Right renal pelvis (tissue), 4 donors: ENCODE measurements around the gene XYLT1. TPM values are rescaled to one million over a fixed set of nuclear protein-coding genes. Genes with fewer than 3 reads are reported as not detected.
A peak's percentile ranks its signal among the peaks of the same experiment; 100 is the strongest.
"Not testable (repeated sequence)": the region's sequence is repeated elsewhere in the genome, so short reads cannot be mapped to it uniquely, and the experiment has no call there.

Experiments
- DNase-seq, 4 donors: peaks; one replicate each; pipeline ENCODE4 v3.0.0-alpha.2; 2013; ENCODE audit warnings: low read depth in 4 of 4, low spot score in 3 of 4, missing footprints in 1 of 4
- polyA plus RNA-seq, 4 donors: library from polyadenylated mRNA; unstranded; fragments of 120-200 nt; gene quantifications; one replicate each; pipeline ENCODE4 v1.2.1, GENCODE V29; 2013; ENCODE audit not compliant: insufficient read length in 4 of 4

Gene XYLT1
- polyA plus RNA-seq, 4 donors: 8.1 to 8.5 (median 8.4) TPM

DNA sequence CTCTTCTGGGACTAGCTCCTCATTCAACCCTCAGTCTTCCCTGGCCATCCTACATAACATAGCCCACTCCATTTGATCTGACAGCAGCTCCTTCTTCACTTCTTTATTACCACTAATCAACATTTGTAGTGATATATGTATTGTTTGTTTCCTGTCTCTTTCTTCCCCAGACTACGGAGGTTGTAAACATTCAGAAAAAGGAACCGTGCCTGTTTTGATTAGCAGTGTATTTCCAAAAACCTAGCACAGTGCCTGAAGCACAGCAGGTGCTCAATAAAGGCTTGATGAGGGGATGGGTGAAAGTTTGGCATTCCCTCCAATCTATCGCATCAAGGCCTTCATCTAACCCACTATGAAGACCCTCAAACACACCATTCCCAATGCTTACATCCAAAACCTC lies 150.8 kb downstream of the XYLT1 start:
- DNase-seq: no peak

- no peak for DNase-seq
Measured at GRCh38 chr16:17318238-17318637, 152.5 kb downstream of the XYLT1 start.

- no peak for DNase-seq
Measured at GRCh38 chr16:17316005-17316404, 154.8 kb downstream of the XYLT1 start.

DNA sequence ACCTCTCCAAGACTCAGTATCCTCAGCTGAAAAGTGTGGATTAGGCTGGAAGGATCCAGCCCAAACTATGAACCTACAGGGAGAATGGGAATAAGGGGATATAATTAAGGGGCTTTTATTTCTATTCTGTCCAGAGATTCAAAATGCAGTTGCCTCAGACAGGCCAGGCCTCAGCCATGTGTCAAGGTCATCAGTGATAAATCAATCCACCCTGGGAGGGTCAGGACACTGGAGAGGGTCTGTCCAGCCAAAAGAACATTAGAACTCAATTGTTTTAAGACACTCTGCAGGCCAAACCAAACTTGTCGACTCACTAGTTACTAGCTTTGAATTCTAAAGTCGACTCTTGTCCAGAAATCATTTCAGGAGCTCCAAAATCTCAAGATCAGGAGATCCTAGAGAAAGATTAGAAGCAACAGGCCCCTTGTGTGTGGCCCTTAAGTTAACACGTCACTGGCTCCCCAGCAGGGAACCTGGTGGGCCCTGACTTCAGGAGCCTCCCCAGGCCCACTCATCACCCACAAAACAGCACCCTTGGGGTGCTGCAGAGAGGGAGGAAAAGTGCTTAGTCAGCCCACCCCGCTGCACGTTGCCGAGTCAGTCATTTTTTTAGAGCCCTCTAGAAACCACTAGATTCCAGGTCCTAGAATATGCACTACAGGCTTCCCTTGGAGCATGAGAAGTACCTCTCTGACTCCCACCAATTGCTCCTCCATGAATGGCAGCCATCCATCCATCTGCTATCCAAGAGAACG lies 156.8 kb downstream of the XYLT1 start:
- no peak for DNase-seq

DNA sequence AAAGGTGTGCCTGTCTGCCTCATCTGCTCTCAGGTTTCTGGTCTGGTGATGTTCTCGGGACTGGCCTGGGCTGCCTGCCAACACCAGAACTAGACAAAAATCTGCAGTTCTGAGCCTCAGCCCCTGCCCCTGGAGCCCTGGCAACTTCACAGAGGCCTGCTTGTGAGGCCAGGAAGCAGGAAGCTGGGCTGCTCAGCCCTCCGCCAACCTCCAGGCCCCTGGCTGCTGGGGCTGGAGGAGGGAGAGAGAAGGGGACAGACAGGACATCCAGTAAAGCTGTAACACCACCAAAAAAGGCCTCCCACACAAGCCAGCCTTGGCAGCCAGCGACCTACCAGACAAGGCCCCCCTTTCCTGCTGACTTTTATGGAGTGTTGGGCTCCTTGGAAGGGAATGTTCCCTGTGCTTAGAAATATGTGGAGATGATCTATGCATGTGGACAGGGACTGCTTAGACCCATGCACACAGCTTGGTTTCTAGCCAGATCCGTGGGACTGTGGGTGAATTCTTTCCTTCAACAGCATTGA lies 157.6 kb downstream of the XYLT1 start:
- DNase-seq: no peak

DNA sequence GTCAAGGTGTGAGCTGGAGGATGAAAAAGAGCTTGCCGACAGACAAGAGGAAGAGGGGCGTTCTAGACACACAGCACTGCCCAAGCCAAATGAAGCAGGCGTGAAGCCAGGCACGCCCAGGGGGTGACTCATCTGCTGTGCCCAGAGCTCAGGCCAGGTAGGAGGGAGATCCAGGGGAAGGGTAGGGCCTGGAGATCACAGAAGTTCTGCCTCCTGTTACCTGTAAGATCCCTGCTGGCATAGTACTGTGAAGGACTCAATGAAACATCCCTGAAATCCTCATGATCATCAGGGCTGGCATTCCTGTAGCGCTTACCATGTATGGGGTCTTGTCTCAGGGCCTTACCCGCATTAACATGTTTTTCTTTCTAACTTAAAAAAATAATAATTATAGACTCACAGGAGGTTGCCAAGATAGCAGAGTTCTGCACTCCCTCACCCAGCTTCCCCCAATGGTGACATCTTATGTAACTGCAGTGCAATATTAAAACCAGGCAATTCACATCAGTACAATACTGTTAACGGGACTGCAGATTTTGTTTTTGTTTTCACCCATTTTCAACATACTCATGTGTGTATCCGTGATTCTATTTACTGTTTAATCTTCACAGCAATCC lies 158.6 kb downstream of the XYLT1 start:
- no peak for DNase-seq

DNA sequence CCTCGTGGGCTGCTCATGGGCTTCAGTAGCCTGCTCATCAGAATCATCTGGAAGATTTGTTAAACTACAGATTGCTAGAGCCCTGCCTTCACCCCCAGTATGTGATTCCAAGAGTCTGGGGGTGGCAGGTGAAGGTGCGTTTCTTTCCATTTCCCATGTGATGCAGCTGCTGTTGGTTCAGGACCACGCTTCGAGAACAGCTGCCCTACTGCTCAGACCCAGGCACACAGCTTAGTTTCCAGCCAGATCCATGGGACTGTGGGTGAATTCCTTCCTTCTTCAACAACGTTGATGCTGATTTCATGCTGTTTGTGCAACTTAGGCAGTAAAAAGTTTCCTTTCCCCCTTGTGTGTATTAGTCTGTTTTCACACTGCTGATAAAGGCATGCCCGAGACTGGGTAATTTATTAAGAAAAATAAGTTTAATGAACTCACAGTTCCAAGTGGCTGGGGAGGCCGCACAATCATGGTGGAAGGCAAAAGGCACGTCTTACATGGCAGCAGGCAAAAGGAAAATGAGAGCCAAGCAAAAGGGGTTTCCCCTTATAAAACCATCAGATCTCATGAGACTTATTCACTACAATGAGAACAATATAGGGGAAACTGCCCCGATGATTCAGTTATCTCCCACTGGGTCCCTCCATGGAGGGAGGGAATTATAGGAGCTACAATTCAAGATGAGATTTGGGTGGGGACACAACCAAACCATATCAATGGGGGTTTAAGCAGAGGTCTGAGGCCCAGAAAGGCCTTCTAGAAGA lies 159.2 kb downstream of the XYLT1 start:
- no peak for DNase-seq

- DNase-seq: no peak
Measured at GRCh38 chr16:17309510-17309909, 161.2 kb downstream of the XYLT1 start.

DNA sequence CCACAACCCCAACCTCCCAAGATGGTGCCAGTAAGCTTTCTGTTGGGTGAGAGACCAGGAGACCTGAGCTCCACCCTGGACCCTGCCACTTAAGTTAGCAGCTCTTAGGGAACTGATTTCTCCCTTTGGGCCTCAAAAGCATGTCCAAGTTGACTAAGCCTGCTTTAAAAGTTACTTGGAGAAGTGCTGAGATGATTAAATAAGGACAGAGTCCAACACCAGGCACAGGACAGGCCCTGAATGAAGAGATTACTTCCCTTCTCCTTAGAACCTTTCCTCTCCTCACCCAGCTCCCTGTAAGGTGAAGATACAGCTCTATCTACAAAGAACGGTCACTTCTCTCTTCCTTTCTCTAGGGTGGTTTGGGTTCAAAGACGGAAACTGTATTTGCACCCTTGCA lies 162.6 kb downstream of the XYLT1 start:
- no peak for DNase-seq

GRCh38 chr16:17307504-17307903 lies 163.3 kb downstream of the XYLT1 start:
- no peak for DNase-seq

DNA sequence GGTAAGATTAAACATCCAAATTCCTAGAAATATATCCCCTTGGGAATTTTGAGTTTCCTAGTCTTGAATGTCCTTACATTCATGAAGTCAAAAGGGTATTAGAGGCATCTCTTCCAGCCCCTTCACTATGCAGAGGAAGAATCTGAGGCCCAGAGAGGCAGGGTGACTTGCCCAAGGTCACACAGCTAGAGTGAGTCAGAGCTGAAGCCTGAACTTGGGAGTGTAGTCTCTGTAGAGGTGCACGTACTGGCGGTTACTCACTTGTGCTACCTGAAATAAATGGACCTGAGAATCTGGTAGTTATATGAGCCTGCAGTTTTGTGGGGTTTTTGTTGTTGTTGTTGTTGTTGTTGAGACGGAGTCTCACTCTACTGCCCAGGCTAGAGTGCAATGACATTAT lies 164.0 kb downstream of the XYLT1 start:
- DNase-seq: no peak

DNA sequence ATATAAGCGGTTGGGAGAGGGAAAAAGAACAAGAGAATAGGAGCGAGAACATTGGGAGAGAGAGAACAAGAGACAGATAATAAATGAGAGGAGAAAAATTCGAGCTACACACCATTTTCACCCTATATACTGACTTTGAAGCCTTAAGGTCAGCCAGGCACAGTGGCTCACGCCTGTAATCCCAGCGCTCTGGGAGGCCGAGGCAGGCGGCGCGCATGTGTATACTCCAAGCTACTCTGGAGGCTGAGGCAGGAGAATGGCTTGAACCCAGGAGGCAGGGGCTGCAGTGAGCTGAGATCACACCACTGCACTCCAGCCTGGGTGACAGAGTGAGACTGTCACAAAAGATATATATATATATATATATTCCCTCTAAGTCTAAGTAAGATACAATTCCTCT lies 164.5 kb downstream of the XYLT1 start:
- not testable (repeated sequence) for DNase-seq

DNA sequence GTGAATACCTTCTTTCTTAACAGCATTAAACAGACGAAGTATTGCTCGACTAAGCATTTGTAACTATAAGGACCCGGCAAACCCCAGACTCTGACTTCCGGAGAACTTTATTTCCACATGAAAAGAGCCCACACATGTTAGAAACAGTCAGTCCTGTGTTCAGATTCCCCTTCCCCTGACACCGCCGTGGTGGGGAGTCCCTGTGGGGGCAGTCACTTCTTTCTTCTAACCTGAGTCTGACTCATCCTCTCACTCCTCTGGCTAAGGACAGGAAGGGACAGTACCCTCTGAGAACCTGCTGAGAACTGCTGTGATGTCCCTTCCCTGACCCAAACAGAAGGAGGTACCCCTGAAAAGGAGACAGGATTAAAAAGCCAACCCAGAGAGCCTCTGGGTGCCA lies 165.1 kb downstream of the XYLT1 start:
- no peak for DNase-seq

- peak in 1 of 4 donors; percentile 55 for DNase-seq
Measured at GRCh38 chr16:17304491-17305119, 166.2 kb downstream of the XYLT1 start.

GRCh38 chr16:17304106-17304490 lies 166.7 kb downstream of the XYLT1 start:
- no peak for DNase-seq

DNA sequence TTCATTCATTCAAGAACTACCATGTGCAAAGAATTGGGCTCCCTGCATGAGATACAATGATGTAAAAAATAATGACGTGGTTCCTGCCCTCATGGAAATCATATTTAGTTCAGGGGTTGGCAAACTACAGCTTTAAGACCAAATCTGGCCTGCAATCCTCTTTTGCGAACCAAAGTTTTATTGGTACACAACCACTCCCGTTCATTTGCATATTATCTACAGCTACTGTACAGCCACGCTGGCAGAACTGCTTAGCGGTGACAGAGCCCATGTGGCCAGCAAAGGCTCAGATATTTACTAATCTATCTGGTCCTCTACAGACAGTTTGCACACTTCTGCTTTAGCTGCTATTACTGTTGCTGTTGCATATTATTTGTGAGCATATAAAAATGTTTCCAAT lies 167.7 kb downstream of the XYLT1 start:
- DNase-seq: no peak

DNA sequence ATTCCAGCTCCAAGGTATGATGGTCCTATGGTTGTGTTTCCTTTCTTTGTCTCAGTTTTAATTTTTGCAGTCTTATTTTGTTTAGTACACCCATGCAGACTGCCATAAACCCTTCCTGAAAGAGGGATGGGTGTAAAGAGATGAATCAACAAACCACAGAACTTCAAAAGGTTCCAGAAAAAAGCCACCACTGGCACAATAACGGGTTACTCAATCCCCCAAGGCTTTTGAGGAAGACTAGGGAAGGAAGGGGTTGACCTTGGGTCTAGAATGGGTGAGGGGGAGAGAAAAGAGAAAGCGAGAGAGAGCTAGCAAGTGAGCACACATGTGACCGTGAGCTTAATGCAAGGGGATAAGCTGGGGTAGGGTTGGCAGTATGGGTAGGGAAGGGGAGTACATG lies 168.1 kb downstream of the XYLT1 start:
- no peak for DNase-seq

DNA sequence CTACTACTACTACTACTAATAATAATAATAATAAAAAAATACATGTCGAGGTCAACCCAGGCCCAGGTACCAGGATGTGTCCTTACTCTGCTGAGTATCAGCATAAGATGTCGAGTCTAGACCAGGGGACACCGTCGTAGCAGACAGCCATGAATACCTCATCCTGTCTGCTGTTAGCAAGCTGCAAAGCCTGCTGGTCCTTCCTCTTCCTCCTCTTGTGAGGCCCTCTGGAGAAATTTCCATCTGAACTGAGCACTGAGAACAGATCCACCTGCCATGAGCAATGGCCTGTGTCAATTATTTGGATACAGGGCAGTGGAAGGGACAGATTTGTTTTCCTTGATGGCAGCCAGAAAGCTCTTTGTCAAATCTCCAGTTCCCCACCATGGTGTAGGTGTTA lies 168.5 kb downstream of the XYLT1 start:
- DNase-seq: no peak

GRCh38 chr16:17301593-17302135 lies 169.1 kb downstream of the XYLT1 start:
- DNase-seq: no peak

DNA sequence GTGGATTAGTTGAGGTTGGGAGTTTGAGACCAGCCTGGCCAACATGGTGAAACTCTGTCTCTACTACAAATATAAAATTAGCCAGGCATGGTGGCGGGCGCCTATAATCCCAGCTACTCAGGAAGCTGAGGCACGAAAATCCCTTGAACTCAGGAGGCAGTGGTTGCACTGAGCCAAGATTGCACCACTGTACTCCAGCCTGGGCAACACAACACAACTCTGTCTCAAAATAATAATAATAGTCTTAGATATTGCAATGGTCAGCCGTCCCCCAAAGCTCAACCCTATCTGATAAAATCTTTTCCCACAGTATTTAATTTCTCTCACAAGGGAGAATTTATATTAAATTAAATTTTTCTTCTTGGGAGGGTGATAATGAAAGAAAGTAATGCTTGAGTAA lies 169.6 kb downstream of the XYLT1 start:
- no peak for DNase-seq

DNA sequence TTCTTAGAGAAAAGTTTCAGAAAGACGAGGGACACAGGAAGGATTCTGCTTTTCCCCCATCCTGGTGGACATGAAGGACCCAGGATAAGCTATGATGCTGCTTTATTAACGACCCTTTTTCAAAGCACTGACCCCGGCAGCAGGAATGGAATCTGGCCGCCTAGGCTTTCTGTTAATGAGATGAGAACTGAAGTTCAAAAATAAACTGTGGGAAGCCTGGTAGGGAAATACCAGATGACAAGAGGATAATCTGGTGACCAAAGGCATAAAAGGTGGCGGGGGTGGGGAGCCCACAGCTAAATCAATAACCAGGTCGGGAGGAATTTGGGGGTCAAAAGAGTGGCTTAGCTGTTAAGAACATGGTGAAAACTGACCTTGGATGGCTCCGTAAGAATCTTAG lies 171.0 kb downstream of the XYLT1 start:
- no peak for DNase-seq
